Astrocyte of the cerebellum (primary cell): Measurements from ENCODE around the gene NEMF.
A peak's percentile ranks its signal among the peaks of the same experiment; 100 is the strongest.

ENCODE experiments used
- DNase-seq: peaks from one replicate; pipeline ENCODE4 v3.0.0-alpha.2; 2011; ENCODE audit warnings: low read depth
- H3K4me3 ChIP-seq: 2 replicates; pipeline ENCODE4 v1.5.1; 2011; ENCODE audit warnings: mild to moderate bottlenecking, low read depth, low read length, moderate library complexity
- in situ Hi-C: cut with HindIII; loops from 2 replicates; pipeline ENCODE4 v1.10.0; 2017; ENCODE audit warnings: low sequenced_read_pairs
- TF ChIP-seq, protein P1 (sequence below): IDR thresholded peaks from 2 replicates; pipeline ENCODE4 v1.5.1; 2012; ENCODE audit warnings: low read length, low read depth, moderate library complexity, mild to moderate bottlenecking; ENCODE audit errors: missing control alignments

Gene NEMF

DNA sequence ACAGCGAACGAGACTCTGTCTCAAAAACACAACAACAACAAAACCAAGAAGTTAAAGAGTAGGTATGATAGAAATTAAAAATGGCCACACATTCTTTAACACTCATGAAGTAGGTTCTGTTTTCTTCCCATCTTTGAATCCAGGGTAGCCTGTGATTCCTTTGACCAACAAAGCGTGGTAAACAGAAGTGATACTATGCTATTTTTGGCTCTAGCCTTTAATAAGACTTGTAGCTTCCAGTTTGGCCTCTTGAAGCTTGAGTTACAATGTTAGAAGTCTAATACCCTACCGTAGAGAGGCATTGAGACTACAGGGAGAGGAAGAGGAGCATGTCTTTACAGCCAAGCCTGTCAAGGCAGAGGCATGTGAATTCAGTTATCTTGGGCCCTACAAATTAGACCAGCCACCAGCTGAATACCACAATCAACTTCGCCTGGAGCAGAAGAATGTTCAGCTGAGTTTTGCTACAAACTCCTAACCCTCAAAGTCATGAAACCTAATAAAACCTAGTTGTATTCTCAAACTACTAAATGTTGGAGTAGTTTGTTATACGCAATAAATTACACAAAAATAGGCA, 4.9 kb upstream of the NEMF start:
- H3K4me3 ChIP-seq = no peak overlapping the region
- TF ChIP-seq, protein P1, sequence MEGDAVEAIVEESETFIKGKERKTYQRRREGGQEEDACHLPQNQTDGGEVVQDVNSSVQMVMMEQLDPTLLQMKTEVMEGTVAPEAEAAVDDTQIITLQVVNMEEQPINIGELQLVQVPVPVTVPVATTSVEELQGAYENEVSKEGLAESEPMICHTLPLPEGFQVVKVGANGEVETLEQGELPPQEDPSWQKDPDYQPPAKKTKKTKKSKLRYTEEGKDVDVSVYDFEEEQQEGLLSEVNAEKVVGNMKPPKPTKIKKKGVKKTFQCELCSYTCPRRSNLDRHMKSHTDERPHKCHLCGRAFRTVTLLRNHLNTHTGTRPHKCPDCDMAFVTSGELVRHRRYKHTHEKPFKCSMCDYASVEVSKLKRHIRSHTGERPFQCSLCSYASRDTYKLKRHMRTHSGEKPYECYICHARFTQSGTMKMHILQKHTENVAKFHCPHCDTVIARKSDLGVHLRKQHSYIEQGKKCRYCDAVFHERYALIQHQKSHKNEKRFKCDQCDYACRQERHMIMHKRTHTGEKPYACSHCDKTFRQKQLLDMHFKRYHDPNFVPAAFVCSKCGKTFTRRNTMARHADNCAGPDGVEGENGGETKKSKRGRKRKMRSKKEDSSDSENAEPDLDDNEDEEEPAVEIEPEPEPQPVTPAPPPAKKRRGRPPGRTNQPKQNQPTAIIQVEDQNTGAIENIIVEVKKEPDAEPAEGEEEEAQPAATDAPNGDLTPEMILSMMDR = no peak
- no peak for DNase-seq
- in situ Hi-C loops = no loop called here

DNA sequence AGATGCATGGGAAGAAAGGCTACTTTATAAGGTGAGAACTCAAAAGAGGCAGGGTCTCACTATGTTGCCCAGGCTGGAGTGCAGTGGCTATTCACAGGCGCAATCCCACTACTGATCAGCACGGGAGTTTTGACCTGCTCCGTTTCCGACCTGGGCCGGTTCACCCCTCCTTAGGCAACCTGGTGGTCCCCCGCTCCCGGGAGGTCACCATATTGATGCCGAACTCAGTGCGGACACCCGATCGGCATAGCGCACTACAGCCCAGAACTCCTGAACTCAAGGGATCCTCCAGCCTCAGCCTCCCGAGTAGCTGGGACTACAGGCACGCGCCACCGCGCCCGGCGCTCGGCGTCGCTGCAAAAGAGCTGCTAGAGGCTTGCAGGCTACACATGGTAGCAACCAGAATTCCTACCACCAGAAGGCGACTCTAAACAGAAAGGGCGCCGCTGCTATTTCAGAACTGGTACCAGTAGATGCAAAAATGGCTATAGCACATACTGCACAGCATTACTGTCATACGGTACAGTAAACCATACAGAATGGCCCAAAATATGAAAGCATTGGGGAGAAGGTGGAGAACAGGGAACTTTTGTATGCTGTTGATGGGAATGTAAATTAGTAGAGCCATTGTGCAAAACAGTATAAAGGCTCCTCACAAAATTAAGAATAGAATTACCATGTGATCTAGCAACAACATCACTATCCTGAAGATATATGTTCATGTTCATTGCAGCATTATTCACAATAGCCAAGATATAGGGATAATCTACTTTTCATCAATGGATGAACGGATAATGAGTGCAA, 1.2 kb upstream of the NEMF start:
- TF ChIP-seq, protein P1 = peak; percentile 75
- peak overlapping the region; percentile 90 for H3K4me3 ChIP-seq
- in situ Hi-C loops = no loop called here
- peak; percentile 67 for DNase-seq

DNA sequence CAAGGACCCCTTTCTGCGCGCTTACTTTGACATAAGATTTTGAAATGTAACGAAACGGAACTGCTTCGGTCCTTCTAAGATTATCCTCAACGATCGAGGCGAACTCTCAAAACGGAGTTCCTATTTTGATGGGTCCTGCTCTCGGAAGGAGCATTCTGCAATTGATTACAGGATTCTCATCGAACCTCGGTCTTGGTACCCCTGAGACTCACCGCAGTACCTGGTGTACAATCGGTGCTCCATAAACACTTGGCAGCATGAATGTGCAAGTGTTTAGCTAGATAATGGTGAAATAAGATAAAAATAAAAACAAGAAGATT, 530 bp upstream of the NEMF start:
- H3K4me3 ChIP-seq = peak overlapping the region; percentile 90
- in situ Hi-C loops = no loop called here
- TF ChIP-seq, protein P1 = no peak
- DNase-seq = no peak

DNA sequence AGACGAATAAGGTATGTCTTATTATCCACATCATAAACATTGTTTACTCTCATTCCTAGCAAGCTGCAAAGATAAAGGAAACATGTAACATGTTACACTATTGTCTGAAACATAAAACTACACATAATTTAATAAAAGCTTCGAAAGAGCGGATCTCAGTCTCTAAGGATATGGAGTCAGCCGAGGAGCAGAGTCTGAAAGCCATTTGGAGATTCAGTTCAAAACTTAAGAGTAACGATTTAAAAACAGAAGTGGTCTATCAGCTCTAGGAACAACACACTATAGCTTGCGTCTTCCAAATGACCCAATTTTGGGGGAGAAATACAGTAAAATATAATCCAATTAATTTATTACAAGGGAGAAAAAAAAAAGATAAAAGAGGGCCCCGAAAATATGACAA, 775 bp downstream of the NEMF start:
- peak overlapping the region; percentile 90 for H3K4me3 ChIP-seq
- TF ChIP-seq, protein P1 = no peak
- in situ Hi-C loops = no loop called here
- DNase-seq = no peak

DNA sequence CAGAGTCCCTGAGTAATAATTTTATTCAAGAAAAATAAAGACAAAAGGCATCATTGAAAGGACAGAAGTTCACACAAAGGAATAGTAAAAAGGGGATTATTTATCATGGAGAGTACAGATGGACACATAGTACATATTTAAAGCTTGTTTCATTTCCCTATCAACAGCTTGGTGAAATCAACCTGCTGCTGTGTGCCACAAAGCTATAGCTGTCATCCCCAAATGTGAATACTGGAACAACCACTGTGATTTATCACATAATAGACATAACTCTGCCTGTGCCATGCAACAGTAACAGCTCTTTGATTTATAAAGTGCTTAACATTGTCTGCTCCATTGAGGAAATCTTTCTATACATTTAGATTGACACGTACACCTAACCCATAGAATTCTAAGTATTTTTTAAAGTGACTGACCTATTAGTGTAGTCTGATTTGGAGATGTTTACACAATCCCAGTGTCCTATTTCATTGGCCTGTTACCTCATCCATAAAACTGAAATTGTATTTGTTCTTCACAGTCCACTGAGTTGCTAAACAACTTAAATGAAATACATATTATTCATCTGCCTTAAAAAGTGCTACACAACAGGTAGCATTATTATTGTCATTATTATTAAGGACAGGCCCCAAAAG, 3.3 kb downstream of the NEMF start:
- TF ChIP-seq, protein P1 = no peak
- in situ Hi-C loops = no loop called here
- H3K4me3 ChIP-seq = no peak overlapping the region
- no peak for DNase-seq

- in situ Hi-C loops = no loop called here
- no peak for DNase-seq
- no peak overlapping the region for H3K4me3 ChIP-seq
- TF ChIP-seq, protein P1 = no peak
These were observed 23.9 kb downstream of the NEMF start for GRCh38 chr14:49828640-49829039.
